Common myeloid progenitor, CD34-positive (primary cell): ENCODE data around the gene ENTR1.

ENCODE experiments used
- CTCF ChIA-PET: fragments of 350-600 bp; sonication (Branson Sonifier 250); formaldehyde crosslinking; loops from one replicate; lab custom pipeline; 2021; ENCODE audit warnings: antibody characterized with exemption; lab: Charles Lee
- POLR2A ChIA-PET: fragments of 350-600 bp; sonication (Branson Sonifier 250); formaldehyde crosslinking; loops from one replicate; lab custom pipeline; 2021; ENCODE audit warnings: antibody characterized with exemption; lab: Charles Lee
- DNase-seq, 3 donors: peaks; one replicate each; pipeline versions ENCODE4 v3.0.0 to v3.0.0-alpha.2; 2013
- H3K27ac ChIP-seq, 2 experiments: 1 replicate in 1 of 2; 2 replicates in 1 of 2; pipeline ENCODE4 v1.7.0; 2013; ENCODE audit warnings: inconsistent platforms in 2 of 2, low read length in 2 of 2, mild to moderate bottlenecking in 2 of 2, low read depth in 1 of 2, moderate library complexity in 1 of 2; ENCODE audit not compliant: severe bottlenecking in 2 of 2, insufficient read depth in 1 of 2, poor library complexity in 1 of 2
- H3K27me3 ChIP-seq, 5 experiments: replicated peaks in 2 of 5; 1 replicate in 3 of 5; 2 replicates in 2 of 5; pipeline versions ENCODE4 v1.6.1 to v1.7.0; 2013; ENCODE audit warnings: low read length in 4 of 5, mild to moderate bottlenecking in 2 of 5, moderate library complexity in 2 of 5, inconsistent platforms in 1 of 5; ENCODE audit not compliant: insufficient read depth in 5 of 5, control insufficient read depth in 4 of 5
- H3K36me3 ChIP-seq, 4 experiments: 1 replicate in 2 of 4; 2 replicates in 2 of 4; pipeline versions ENCODE4 v1.6.1 to v1.7.0; 2013; ENCODE audit warnings: low read length in 3 of 4, control low read depth in 1 of 4, mild to moderate bottlenecking in 1 of 4; ENCODE audit not compliant: control insufficient read depth in 4 of 4, insufficient read depth in 4 of 4
- H3K4me1 ChIP-seq, 4 experiments: 1 replicate in 3 of 4; 2 replicates in 1 of 4; pipeline versions ENCODE4 v1.6.1 to v1.7.1; 2013; ENCODE audit warnings: low read length in 3 of 4, mild to moderate bottlenecking in 3 of 4, control low read depth in 1 of 4, inconsistent platforms in 1 of 4, moderate library complexity in 1 of 4; ENCODE audit not compliant: control insufficient read depth in 4 of 4, insufficient read depth in 4 of 4; ENCODE audit errors: control extremely low read depth in 1 of 4
- H3K4me3 ChIP-seq, 7 experiments: 1 replicate in 4 of 7; 2 replicates in 3 of 7; pipeline versions ENCODE4 v1.5.1 to v1.7.0; 2013; ENCODE audit warnings: mild to moderate bottlenecking in 7 of 7, low read length in 6 of 7, moderate library complexity in 6 of 7, inconsistent platforms in 2 of 7, low read depth in 2 of 7, control low read depth in 1 of 7; ENCODE audit not compliant: insufficient read depth in 4 of 7, control insufficient read depth in 1 of 7; ENCODE audit errors: extremely low read depth in 1 of 7
- H3K9me3 ChIP-seq, 5 experiments: 1 replicate in 4 of 5; 2 replicates in 1 of 5; pipeline versions ENCODE4 v1.6.1 to v1.7.1; 2013; ENCODE audit warnings: low read length in 4 of 5, mild to moderate bottlenecking in 2 of 5, inconsistent platforms in 1 of 5, low read depth in 1 of 5, moderate library complexity in 1 of 5; ENCODE audit not compliant: control insufficient read depth in 4 of 5, insufficient read depth in 2 of 5; ENCODE audit errors: control extremely low read depth in 1 of 5
- WGBS: methylation state at CpG from one replicate; pipeline ENCODE4 v1.1.5; 2013; ENCODE audit not compliant: insufficient coverage; 5-methylcytosine and 5-hydroxymethylcytosine counted together

The ENTR1 gene

GRCh38 chr9:136386018-136386417 is 24.4 kb downstream of the ENTR1 start:
- ChIA-PET CTCF (interaction anchor here (0.6 to 2.3 kb wide), 2 partner anchors 11 to 16 kb away, joined by 3 to 7 read pairs; no protein-coding TSS in a partner anchor), POLR2A (no interaction called here)
- DNase-seq, result no peak
- Histone ChIP-seq H3K36me3 (peaks cover 15 to 81% (median 59%) of the 10 kb centered on the region in 4 experiments), H3K4me1 (no peaks in the 10 kb centered on the region), H3K9me3 (no peaks in the 10 kb centered on the region), H3K27ac (no peak overlapping the region), H3K27me3 (no peaks in the 10 kb centered on the region), H3K4me3 (no peak overlapping the region)
- 92% methylated on average over 9 of the region's 13 CpGs for WGBS

DNA sequence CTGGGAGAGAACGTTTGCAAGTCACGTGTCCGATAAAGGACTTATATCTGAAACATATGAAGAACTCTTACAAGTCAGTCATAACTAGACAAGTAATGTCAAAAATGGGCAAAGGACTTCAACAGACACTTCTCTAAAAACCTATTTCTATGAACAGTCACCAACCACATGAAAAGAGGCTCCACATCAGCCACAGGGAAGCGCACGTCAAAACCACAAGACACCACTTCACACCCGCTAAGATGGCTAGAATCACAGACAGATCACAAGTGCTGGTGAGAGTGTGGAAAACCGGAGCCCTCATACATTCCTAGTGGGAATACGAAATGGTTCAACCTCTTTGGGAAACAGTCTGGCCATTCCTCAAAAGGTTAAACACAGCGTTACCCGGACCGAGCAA is 25.4 kb downstream of the ENTR1 start:
- Histone ChIP-seq H3K4me3 (no peak overlapping the region), H3K4me1 (no peaks in the 10 kb centered on the region), H3K27me3 (no peaks in the 10 kb centered on the region), H3K9me3 (no peaks in the 10 kb centered on the region), H3K36me3 (peaks cover 15 to 87% (median 63%) of the 10 kb centered on the region in 4 experiments), H3K27ac (no peak overlapping the region)
- 90% methylated on average over 8 of the region's 11 CpGs for WGBS
- POLR2A ChIA-PET, result no interaction called here
- DNase-seq, result no peak
- CTCF ChIA-PET, result interaction anchor here (1.1 to 2.0 kb wide), 3 partner anchors 14 to 22 kb away, joined by 3 to 6 read pairs (median 4); partner anchors contain the start of gene DNLZ

DNA sequence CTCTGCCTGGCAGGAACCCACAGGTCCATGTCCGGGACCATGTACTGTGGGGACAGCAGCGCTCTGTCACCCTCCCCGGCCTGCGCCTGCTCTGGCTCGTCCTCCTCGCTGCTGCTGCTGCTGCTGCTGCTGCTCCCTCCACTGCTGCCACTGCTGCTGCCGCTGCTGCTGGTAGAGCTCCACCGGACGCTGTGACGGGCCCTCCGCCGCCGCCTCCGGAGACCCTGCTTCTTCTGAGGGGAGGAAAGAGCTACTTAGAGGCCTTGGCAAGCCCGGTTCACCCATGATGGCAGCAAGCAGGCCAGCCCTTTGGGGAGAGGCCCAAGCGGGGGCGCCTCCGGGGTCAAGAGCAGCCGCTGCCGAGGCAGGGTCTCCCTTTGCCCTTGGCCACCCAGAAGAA is 27.0 kb downstream of the ENTR1 start:
- no peaks in the 10 kb centered on the region for H3K4me1 ChIP-seq
- no peak overlapping the region for H3K4me3 ChIP-seq
- DNase-seq, result no peak
- 96% methylated on average over 17 of the region's 20 CpGs for WGBS
- POLR2A ChIA-PET, result no interaction called here
- H3K36me3 ChIP-seq, result peaks cover 14 to 87% (median 60%) of the 10 kb centered on the region in 4 experiments
- H3K27ac ChIP-seq, result no peak overlapping the region
- CTCF ChIA-PET, result interaction anchor here (1.0 to 2.0 kb wide), 4 partner anchors 12 to 20 kb away, joined by 3 to 6 read pairs (median 4); partner anchors contain the start of gene DNLZ
- H3K27me3 ChIP-seq, result no peaks in the 10 kb centered on the region
- H3K9me3 ChIP-seq, result no peaks in the 10 kb centered on the region

DNA sequence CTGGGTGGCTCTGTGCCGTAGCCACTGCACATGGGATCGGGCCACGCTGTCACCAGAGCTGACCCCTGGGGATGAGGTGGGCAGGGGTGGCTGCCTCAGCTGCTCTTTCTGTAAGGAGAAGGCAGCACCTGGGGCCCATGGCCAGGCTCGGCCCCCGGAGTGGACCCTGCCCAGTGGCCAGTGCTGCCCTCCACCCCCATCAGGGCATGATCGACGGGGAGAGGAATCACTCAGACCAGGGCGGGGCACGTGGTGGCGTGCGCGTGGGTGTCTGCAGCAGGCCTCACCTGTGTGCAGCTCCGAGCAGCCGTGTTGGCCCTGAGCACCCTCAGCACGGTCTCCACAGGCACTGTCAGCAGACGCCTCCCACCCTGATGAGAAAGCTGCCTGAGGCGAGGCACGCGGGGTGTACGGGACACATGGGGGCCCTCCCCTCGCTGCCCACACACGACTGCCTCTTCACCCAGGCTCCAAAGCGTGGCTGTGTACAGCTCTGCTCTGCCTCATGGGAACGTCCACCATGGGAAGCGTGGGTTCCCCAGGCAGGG is 28.4 kb downstream of the ENTR1 start:
- Histone ChIP-seq H3K27me3 (no peaks in the 10 kb centered on the region), H3K27ac (no peak overlapping the region), H3K36me3 (peaks cover 14 to 88% (median 49%) of the 10 kb centered on the region in 4 experiments), H3K4me3 (no peak overlapping the region), H3K9me3 (no peaks in the 10 kb centered on the region), H3K4me1 (peaks cover 0 to 6% (median 5%) of the 10 kb centered on the region in 4 experiments)
- no peak for DNase-seq
- POLR2A ChIA-PET, result no interaction called here
- 95% methylated on average over 22 of the region's 25 CpGs for WGBS
- CTCF ChIA-PET, result interaction anchor here (1.4 kb wide), 2 partner anchors 8 to 106 kb away, joined by 3 to 4 read pairs; no protein-coding TSS in a partner anchor

- ChIA-PET CTCF (interaction anchor here (1.0 to 1.4 kb wide), 3 partner anchors 8 to 107 kb away, joined by 3 to 4 read pairs (median 3); no protein-coding TSS in a partner anchor), POLR2A (no interaction called here)
- DNase-seq, result no peak
- 95% methylated on average over 4 of the region's 9 CpGs for WGBS
- H3K27ac ChIP-seq, result no peak overlapping the region
- no peaks in the 10 kb centered on the region for H3K27me3 ChIP-seq
- peaks cover 0 to 8% (median 8%) of the 10 kb centered on the region in 4 experiments for H3K4me1 ChIP-seq
- peaks cover 12 to 91% (median 47%) of the 10 kb centered on the region in 4 experiments for H3K36me3 ChIP-seq
- H3K9me3 ChIP-seq, result no peaks in the 10 kb centered on the region
- H3K4me3 ChIP-seq, result no peak overlapping the region
Observed at GRCh38 chr9:136381311-136381710, 29.1 kb downstream of the ENTR1 start.

GRCh38 chr9:136380381-136380780 is 30.0 kb downstream of the ENTR1 start:
- H3K27ac ChIP-seq, result no peak overlapping the region
- WGBS, result over 99% methylated on average over 16 of the region's 17 CpGs
- CTCF ChIA-PET, result interaction anchor here (1.0 to 1.4 kb wide), 2 partner anchors 7 to 10 kb away, joined by 3 to 4 read pairs; no protein-coding TSS in a partner anchor
- H3K4me3 ChIP-seq, result no peak overlapping the region
- DNase-seq, result no peak
- POLR2A ChIA-PET, result no interaction called here
- peaks cover 12 to 93% (median 42%) of the 10 kb centered on the region in 4 experiments for H3K36me3 ChIP-seq
- H3K4me1 ChIP-seq, result peaks cover 0 to 8% (median 8%) of the 10 kb centered on the region in 4 experiments
- H3K9me3 ChIP-seq, result no peaks in the 10 kb centered on the region
- no peaks in the 10 kb centered on the region for H3K27me3 ChIP-seq

DNA sequence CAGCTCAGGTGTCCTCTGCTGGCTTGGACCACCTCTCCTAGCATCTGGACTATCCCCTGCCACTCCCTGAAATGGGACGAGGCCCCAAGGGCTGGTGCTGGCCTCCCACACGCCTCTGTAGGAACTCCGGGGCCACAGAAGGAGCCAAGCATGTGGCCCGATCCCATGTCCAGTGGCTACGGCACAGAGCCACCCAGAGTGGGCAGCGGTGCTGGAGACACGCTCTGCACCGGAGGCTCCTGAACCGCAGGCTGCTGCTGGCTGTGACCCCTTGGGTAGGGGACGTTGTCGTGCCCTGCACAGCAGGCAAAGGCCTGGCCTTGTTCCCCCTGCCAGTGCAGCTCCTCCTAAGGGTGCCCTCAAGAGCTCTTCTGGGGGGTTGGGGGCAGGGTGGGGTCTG is 30.5 kb downstream of the ENTR1 start:
- ChIA-PET CTCF (no interaction called here), POLR2A (no interaction called here)
- 88% methylated on average over 9 of the region's 11 CpGs for WGBS
- Histone ChIP-seq H3K9me3 (no peaks in the 10 kb centered on the region), H3K27ac (no peak overlapping the region), H3K27me3 (no peaks in the 10 kb centered on the region), H3K36me3 (peaks cover 12 to 91% (median 41%) of the 10 kb centered on the region in 4 experiments), H3K4me3 (no peak overlapping the region), H3K4me1 (peaks cover 0 to 8% (median 8%) of the 10 kb centered on the region in 4 experiments)
- DNase-seq, result no peak
